Nucleus accumbens (tissue), 56 donors: ENCODE results near the gene TMEM255A.

ENCODE experiments used
- DNase-seq, 56 donors: peaks; one replicate each; lab custom pipeline; 2025; lab: John Stamatoyannopoulos, UW

The TMEM255A gene

GRCh38 chrX:120223374-120223773 lies 87.9 kb downstream of the TMEM255A start:
- no peak for DNase-seq

DNA sequence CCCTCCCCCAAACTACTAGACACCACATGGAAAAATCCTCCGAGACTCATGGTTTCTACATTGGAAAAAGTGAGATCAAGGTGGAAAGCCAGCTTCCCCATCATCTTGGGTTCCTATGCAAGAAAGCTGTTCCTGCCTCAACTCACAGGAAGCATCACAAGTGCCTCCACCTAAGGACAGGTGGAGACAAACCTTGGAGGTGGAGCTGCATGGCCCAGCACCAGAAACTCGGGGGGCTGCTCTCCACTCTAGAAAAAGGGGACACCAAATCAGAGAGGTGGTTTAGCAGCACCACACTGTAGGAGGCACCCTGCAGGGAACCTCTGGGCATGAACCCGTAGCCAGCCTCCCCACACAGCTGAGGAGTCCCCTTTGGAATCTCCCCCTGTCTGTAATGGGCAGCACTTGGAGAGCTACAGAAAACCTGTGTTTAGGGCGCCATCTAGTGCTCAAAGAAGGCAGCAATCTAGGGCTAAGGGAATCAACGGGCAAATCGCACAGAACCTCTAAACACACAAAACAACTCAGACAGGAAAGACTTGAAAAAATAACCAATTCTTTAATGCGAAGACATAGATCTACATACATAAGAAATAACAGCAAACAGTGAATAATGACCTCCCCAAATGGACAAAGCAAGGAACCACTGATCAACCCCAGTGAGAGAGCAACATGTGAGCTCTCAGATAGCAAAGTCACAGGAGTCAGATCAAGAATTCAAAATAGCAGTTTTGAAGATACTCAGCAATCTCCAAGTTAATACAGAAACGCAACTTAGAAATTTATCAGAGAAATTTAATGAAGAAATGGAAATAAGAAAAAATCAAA lies 97.6 kb downstream of the TMEM255A start:
- DNase-seq, result peak in 41 of 56 donors; percentile 0 to 63 (median 11)
